Panc1 (cell line): ENCODE measurements around the gene MTMR8.

Experiments used
- CTCF ChIP-seq: fragments of 450-650 bp; IDR thresholded peaks from 2 replicates; pipeline ENCODE4 v1.5.1; 2017; ENCODE audit warnings: mild to moderate bottlenecking
- POLR2AphosphoS5 ChIP-seq: IDR thresholded peaks from 2 replicates; pipeline ENCODE4 v1.6.1; 2012; ENCODE audit warnings: mild to moderate bottlenecking, low read depth, low read length, moderate library complexity
- REST ChIP-seq, 2 experiments: IDR thresholded peaks; 2 replicates each; pipeline ENCODE4 v1.6.1; 2011 to 2012; ENCODE audit warnings: low read depth in 2 of 2, control low read depth in 1 of 2, low read length in 1 of 2, mild to moderate bottlenecking in 1 of 2, moderate library complexity in 1 of 2; ENCODE audit not compliant: insufficient read depth in 1 of 2

- TF ChIP-seq CTCF (no peak), POLR2AphosphoS5 (no peak), REST (IDR thresholded peaks at IDR 0.05; ENCODE audit: insufficient read depth in 1 of 2, low read depth in 2 of 2, low read length in 1 of 2) (no peak)
Measured at GRCh38 chrX:64437665-64438064, 42.4 kb upstream of the MTMR8 start.
